NCI-H2081 treated with DMSO at 0.1 percent for 48 hours (cell line): ENCODE data around the gene ZBTB47.

Experiments used
- DNase-seq: peaks from one replicate; lab custom pipeline; 2025; lab: John Stamatoyannopoulos, UW

Gene ZBTB47

GRCh38 chr3:42699511-42699971 lies 46.0 kb downstream of the ZBTB47 start:
- DNase-seq, result no peak

GRCh38 chr3:42700366-42701288 lies 47.1 kb downstream of the ZBTB47 start:
- DNase-seq, result no peak

- DNase-seq, result no peak
Observed at GRCh38 chr3:42701371-42702065, 48.0 kb downstream of the ZBTB47 start.

GRCh38 chr3:42702066-42702951 lies 48.8 kb downstream of the ZBTB47 start, which contains the start of gene HHATL:
Gene HHATL, minus strand, starts transcription at chr3:42702798. Its CDS starts 1,972 bp downstream, at chr3:42700826.
- no peak for DNase-seq

- DNase-seq, result no peak
Observed at GRCh38 chr3:42702982-42703694, 49.6 kb downstream of the ZBTB47 start.

- DNase-seq, result no peak
Observed at GRCh38 chr3:42703695-42704025, 50.2 kb downstream of the ZBTB47 start.

- DNase-seq, result no peak
Observed at GRCh38 chr3:42704136-42704841, 50.8 kb downstream of the ZBTB47 start.

GRCh38 chr3:42705058-42705767 lies 51.7 kb downstream of the ZBTB47 start:
- no peak for DNase-seq

- no peak for DNase-seq
Observed at GRCh38 chr3:42705962-42706585, 52.6 kb downstream of the ZBTB47 start.

- no peak for DNase-seq
Observed at GRCh38 chr3:42706721-42707619, 53.5 kb downstream of the ZBTB47 start.

GRCh38 chr3:42707620-42708355 lies 54.3 kb downstream of the ZBTB47 start:
- DNase-seq, result no peak

- DNase-seq, result no peak
Observed at GRCh38 chr3:42708611-42709151, 55.2 kb downstream of the ZBTB47 start.

GRCh38 chr3:42709621-42710020 lies 56.1 kb downstream of the ZBTB47 start:
- DNase-seq, result no peak

- DNase-seq, result no peak
Observed at GRCh38 chr3:42710323-42711021, 57.0 kb downstream of the ZBTB47 start.

GRCh38 chr3:42711491-42712343 lies 58.2 kb downstream of the ZBTB47 start:
- DNase-seq, result no peak

GRCh38 chr3:42712344-42712648 lies 58.8 kb downstream of the ZBTB47 start:
- DNase-seq, result no peak
